ENCODE results near the gene RPS15A. TPM values are rescaled to one million over a fixed set of nuclear protein-coding genes. Genes with fewer than 3 reads are reported as not detected.

Gene RPS15A
- total RNA-seq, 1 donor from 2014 or later: 1,036 TPM

GRCh38 chr16:18789515-18789849 lies 652 bp downstream of the RPS15A start:
- Histone ChIP-seq H3K36me3 (ENCODE audit: insufficient read depth, low read length) (peaks cover 51% of the 10 kb centered on the region), H4K20me1 (ENCODE audit: insufficient read depth, low read length) (peaks cover 55% of the 10 kb centered on the region), H3K9me3 (ENCODE audit: insufficient read depth, low read depth, low read length) (no peaks in the 10 kb centered on the region), H3K9ac (ENCODE audit: low read length) (peak overlapping the region; percentile 99), H3K27me3 (ENCODE audit: insufficient read depth, low read length) (no peaks in the 10 kb centered on the region), H3K4me2 (ENCODE audit: low read length) (peak overlapping the region; percentile 99), H3K27ac (ENCODE audit: low read depth, low read length) (peak overlapping the region; percentile 84), H3K79me2 (ENCODE audit: insufficient read depth, low read length) (peaks cover 62% of the 10 kb centered on the region), H2AFZ (ENCODE audit: low read depth, low read length) (no peak overlapping the region), H3K4me3 (ENCODE audit: insufficient read depth, low read depth, low read length) (peak overlapping the region; percentile 97), H3K4me1 (ENCODE audit: insufficient read depth, low read length) (peaks cover 17% of the 10 kb centered on the region)
- no peak for FAIRE-seq
- Mint-ChIP-seq H3K27me3 (ENCODE audit: low read depth, unreplicated experiment) (no peaks in the 10 kb centered on the region), H3K4me1 (ENCODE audit: low read depth, unreplicated experiment) (peaks cover 31% of the 10 kb centered on the region), H3K9me3 (ENCODE audit: unreplicated experiment) (no peaks in the 10 kb centered on the region), H3K4me3 (ENCODE audit: unreplicated experiment) (peak overlapping the region; percentile 94), H3K27ac (ENCODE audit: unreplicated experiment) (peak overlapping the region; percentile 93), H3K36me3 (ENCODE audit: low read depth, unreplicated experiment) (peaks cover 16% of the 10 kb centered on the region)
- DNase-seq (ENCODE audit: low read depth): no peak
- TF ChIP-seq EZH2 (IDR thresholded peaks at IDR 0.05; ENCODE audit: insufficient read depth, low read length) (no peak), CTCF (IDR thresholded peaks at IDR 0.05; ENCODE audit: insufficient read depth, low read depth, low read length) (no peak)

DNA sequence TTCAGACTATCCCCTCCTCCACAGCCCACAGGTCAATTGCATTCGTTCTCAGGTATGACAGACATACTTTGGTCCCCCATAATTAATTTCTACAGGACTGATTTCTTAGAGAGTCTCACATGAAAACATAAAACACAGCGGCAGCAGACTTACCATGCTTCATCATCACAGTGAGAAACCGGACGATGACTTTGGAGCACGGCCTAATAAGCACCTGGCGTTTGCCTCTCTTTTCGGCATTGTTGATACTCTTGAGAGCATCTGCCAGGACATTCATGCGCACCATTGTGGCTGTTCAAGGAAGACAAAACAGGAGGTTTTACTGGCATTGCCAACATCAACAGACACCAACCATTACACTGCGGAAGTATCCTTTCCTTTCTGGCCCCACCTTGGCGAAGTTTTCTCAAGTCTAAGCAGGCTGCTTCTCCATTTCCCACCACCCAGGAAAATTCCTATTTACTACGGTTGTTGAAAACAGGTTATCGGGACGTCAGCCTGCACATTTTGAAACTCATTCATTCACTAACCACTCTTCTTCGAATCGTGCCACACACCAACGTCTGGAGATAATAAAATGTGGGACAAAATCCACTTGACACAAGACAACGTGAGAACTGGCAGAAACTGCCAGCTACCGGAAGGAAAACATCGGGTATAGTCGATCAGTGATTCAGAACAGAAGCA lies 1.2 kb downstream of the RPS15A start:
- Mint-ChIP-seq H3K27me3 (ENCODE audit: low read depth, unreplicated experiment) (no peaks in the 10 kb centered on the region), H3K36me3 (ENCODE audit: low read depth, unreplicated experiment) (peaks cover 16% of the 10 kb centered on the region), H3K27ac (ENCODE audit: unreplicated experiment) (peak overlapping the region; percentile 93), H3K9me3 (ENCODE audit: unreplicated experiment) (no peaks in the 10 kb centered on the region), H3K4me3 (ENCODE audit: unreplicated experiment) (peak overlapping the region; percentile 94), H3K4me1 (ENCODE audit: low read depth, unreplicated experiment) (peaks cover 31% of the 10 kb centered on the region)
- Histone ChIP-seq H4K20me1 (ENCODE audit: insufficient read depth, low read length) (peaks cover 60% of the 10 kb centered on the region), H3K4me1 (ENCODE audit: insufficient read depth, low read length) (peaks cover 17% of the 10 kb centered on the region), H3K4me3 (ENCODE audit: insufficient read depth, low read depth, low read length) (peak overlapping the region; percentile 97), H3K27me3 (ENCODE audit: insufficient read depth, low read length) (no peaks in the 10 kb centered on the region), H3K79me2 (ENCODE audit: insufficient read depth, low read length) (peaks cover 67% of the 10 kb centered on the region), H3K36me3 (ENCODE audit: insufficient read depth, low read length) (peaks cover 52% of the 10 kb centered on the region), H3K4me2 (ENCODE audit: low read length) (peak overlapping the region; percentile 99), H3K9ac (ENCODE audit: low read length) (peak overlapping the region; percentile 99), H3K27ac (ENCODE audit: low read depth, low read length) (peak overlapping the region; percentile 84), H3K9me3 (ENCODE audit: insufficient read depth, low read depth, low read length) (no peaks in the 10 kb centered on the region), H2AFZ (ENCODE audit: low read depth, low read length) (no peak overlapping the region)
- TF ChIP-seq EZH2 (IDR thresholded peaks at IDR 0.05; ENCODE audit: insufficient read depth, low read length) (no peak), CTCF (IDR thresholded peaks at IDR 0.05; ENCODE audit: insufficient read depth, low read depth, low read length) (no peak)
- DNase-seq (ENCODE audit: low read depth) (no peak), FAIRE-seq (no peak)

All from astrocyte (in vitro differentiated cells and primary cell).